Stomach (tissue), 9 donors: ENCODE results near the gene CMTM7. TPM values are rescaled to one million over a fixed set of nuclear protein-coding genes. Genes with fewer than 3 reads are reported as not detected.

Source experiments
- DNase-seq, 2 donors: peaks; one replicate each; pipeline versions ENCODE4 v3.0.0 to v3.0.0-alpha.2; 2013 to 2019
- H3K27ac ChIP-seq, 5 donors: fragments of 200-600 bp in 4 of 5; sonication (generic) in 4 of 5; one replicate each; pipeline ENCODE4 v1.5.1; 2013 to 2019; ENCODE audit warnings: mild to moderate bottlenecking in 1 of 5, moderate library complexity in 1 of 5
- H3K27me3 ChIP-seq, 3 donors: fragments of 200-600 bp; sonication (generic); one replicate each; pipeline ENCODE4 v1.5.1; 2017 to 2019; ENCODE audit warnings: mixed run types in 1 of 3
- H3K36me3 ChIP-seq, 4 donors: fragments of 200-600 bp; sonication (generic); 1 replicate in 3 of 4; 2 replicates in 1 of 4; pipeline ENCODE4 v1.5.1; 2016 to 2019
- H3K4me1 ChIP-seq, 4 donors: fragments of 200-600 bp; sonication (generic); one replicate each; pipeline ENCODE4 v1.5.1; 2016 to 2019
- H3K4me3 ChIP-seq, 4 donors: fragments of 200-600 bp; sonication (generic) in 3 of 4; one replicate each; pipeline ENCODE4 v1.5.1; 2016 to 2019; ENCODE audit warnings: mild to moderate bottlenecking in 1 of 4
- H3K9me3 ChIP-seq, 4 donors: fragments of 200-600 bp; sonication (generic); one replicate each; pipeline ENCODE4 v1.5.1; 2016 to 2019
- EP300 ChIP-seq: sonication (generic); formaldehyde crosslinking; IDR thresholded peaks from one replicate; pipeline ENCODE4 v1.6.1; 2017; ENCODE audit warnings: antibody characterized with exemption
- POLR2A ChIP-seq, 4 donors: fragments of 450-650 bp; IDR thresholded peaks; one replicate each; pipeline ENCODE4 v1.6.1; 2016; ENCODE audit warnings: antibody characterized with exemption in 4 of 4, control low read depth in 2 of 4, mild to moderate bottlenecking in 1 of 4, moderate library complexity in 1 of 4
- POLR2AphosphoS5 ChIP-seq, 3 donors: sonication (generic); formaldehyde crosslinking; IDR thresholded peaks; one replicate each; pipeline ENCODE4 v1.6.1; 2016; ENCODE audit warnings: antibody characterized with exemption in 3 of 3
- WGBS, 5 donors: extraction: QIAGEN DNeasy Blood & Tissue Kit in 3 of 5; methylation state at CpG; one replicate each; pipeline versions ENCODE4 v1.1.5 to v1.1.7; 2013 to 2018; 5-methylcytosine and 5-hydroxymethylcytosine counted together
- intact Hi-C: fragments of 100-400 bp; cut with DNase I; formaldehyde crosslinking; loops from one replicate; pipeline ENCODE4 v1.15.1; 2023; ENCODE audit warnings: low total_unique reads
- polyA plus RNA-seq, 3 donors: library from polyadenylated mRNA; stranded (reverse); fragments of 200-250 nt; gene quantifications; one replicate each; pipeline ENCODE4 v1.2.3, GENCODE V29; 2013
- total RNA-seq, 5 donors: library from RNA; depleted of rRNA; stranded (reverse); fragments of >200 nt; gene quantifications; one replicate each; pipeline versions ENCODE4 v1.1.0 to v1.2.3, GENCODE V29; 2014 to 2016
- TF ChIP-seq, protein P1 (sequence below), 7 experiments: fragments of 450-650 bp in 4 of 7; fragments of 200-600 bp in 3 of 7; sonication (generic) in 3 of 7; IDR thresholded peaks; one replicate each; pipeline ENCODE4 v1.5.1; 2016 to 2019; ENCODE audit warnings: antibody characterized with exemption in 7 of 7, control low read depth in 2 of 7, mild to moderate bottlenecking in 1 of 7
- donor health status: healthy with polysubstance abuse.
- donor health status: Bipolar disorder and iron deficiency.
- donor health status: healthy.

The CMTM7 gene
- total and polyA plus RNA-seq, 8 donors = 3.1 to 54.9 (median 7.4) TPM; not detected in 1

DNA sequence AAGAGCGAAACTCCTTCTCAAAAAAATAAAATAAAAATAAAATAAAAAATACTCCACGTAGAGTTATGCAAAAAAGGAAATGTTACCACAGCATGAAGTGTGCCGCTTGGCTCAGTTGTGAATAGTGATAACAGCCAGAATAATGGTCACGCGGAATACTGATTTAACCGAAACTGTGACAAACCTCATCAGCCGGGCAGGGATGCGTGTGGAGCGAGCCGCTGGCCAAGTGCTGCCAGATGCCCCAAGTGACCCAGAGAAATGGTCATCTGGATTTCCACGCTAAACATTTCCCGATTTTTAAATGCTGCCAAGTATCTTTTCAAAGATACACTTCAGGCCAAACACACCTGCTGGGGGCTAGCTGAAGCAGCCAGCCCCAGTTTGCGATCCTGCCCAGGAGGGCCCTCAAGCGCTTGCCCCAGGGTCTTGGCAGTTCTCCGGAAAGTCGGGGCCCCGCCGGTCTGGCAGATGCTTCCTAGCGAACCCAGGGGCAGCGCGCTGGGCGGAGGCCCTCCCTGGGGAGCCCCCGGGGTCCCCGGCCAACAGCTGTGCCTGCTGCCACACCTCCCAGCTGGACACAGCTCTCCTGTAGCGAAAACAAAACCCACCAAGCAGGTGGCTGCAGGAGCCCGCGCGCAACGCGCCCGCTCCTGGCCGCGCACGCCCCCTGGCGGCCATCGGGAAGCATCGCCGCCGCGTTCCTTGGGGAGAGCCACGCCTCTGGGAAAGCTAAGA is 75.8 kb downstream of the CMTM7 start:
- TF ChIP-seq POLR2A (IDR thresholded peaks at IDR 0.05) = no peak
- TF ChIP-seq POLR2AphosphoS5 (IDR thresholded peaks at IDR 0.05) = peak in 2 of 3 donors; percentile 35 to 78
- TF ChIP-seq, protein P1, sequence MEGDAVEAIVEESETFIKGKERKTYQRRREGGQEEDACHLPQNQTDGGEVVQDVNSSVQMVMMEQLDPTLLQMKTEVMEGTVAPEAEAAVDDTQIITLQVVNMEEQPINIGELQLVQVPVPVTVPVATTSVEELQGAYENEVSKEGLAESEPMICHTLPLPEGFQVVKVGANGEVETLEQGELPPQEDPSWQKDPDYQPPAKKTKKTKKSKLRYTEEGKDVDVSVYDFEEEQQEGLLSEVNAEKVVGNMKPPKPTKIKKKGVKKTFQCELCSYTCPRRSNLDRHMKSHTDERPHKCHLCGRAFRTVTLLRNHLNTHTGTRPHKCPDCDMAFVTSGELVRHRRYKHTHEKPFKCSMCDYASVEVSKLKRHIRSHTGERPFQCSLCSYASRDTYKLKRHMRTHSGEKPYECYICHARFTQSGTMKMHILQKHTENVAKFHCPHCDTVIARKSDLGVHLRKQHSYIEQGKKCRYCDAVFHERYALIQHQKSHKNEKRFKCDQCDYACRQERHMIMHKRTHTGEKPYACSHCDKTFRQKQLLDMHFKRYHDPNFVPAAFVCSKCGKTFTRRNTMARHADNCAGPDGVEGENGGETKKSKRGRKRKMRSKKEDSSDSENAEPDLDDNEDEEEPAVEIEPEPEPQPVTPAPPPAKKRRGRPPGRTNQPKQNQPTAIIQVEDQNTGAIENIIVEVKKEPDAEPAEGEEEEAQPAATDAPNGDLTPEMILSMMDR (IDR thresholded peaks at IDR 0.05) = peak in 6 of 7 experiments; percentile 72 to 100 (median 98)
- DNase-seq = peak; percentile 86 to 93
- H3K4me1 ChIP-seq = peaks cover 23 to 53% (median 32%) of the 10 kb centered on the region in 4 donors
- H3K27me3 ChIP-seq = no peaks in the 10 kb centered on the region
- intact Hi-C loops = loop anchor here (5.0 kb wide), 1 partner anchor 90 kb away; no protein-coding TSS in a partner anchor
- peak overlapping the region in 4 of 5 donors; percentile 41 to 73 (median 60) for H3K27ac ChIP-seq
- no peaks in the 10 kb centered on the region for H3K9me3 ChIP-seq
- WGBS, 5 donors = 14 to 24% (median 17%) methylated on average over 35 to 41 of the region's 41 CpGs
- peaks cover 0 to 10% (median 2%) of the 10 kb centered on the region in 4 donors for H3K36me3 ChIP-seq
- peak overlapping the region; percentile 37 to 52 (median 50) for H3K4me3 ChIP-seq

DNA sequence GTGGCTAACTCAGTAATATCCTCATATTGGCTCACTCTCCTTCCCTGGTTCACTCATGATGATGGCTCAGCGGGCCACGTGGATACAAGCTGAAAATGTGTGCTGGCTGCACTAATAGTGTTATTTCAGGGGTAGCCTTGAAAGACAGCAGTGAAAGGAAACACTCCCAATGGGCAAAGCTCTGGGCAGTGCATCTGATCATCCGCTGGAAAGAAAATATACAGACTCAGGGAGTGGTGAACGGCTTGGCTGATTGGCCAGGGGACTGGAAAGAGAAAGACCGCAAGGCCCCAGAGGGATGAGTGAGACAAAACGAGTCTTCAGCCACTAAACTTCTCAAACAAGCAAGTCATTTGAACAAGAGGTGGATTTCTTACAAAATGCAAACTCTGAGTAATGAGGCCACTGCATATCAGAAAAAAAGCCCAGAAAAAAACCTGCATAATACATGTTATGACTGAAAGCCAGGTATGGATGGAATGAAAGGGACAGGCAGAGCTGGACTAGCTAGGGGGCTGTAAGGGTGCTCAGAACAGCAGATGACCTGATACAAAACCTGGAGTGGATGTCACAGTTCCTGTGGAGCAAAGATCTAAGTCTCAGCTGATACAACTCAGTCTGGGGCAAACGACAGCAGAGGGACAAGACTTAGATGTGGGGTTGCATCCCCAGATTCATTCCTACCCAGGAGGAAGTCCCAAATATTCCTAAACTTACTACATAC is 77.7 kb downstream of the CMTM7 start:
- intact Hi-C loops = loop anchor here (5.0 kb wide), 1 partner anchor 92 kb away; no protein-coding TSS in a partner anchor
- Histone ChIP-seq H3K27ac (peak overlapping the region in 2 of 5 donors; percentile 59 to 60), H3K36me3 (peaks cover 0 to 17% (median 4%) of the 10 kb centered on the region in 4 donors), H3K4me3 (no peak overlapping the region), H3K27me3 (no peaks in the 10 kb centered on the region), H3K4me1 (peaks cover 17 to 43% (median 27%) of the 10 kb centered on the region in 4 donors), H3K9me3 (no peaks in the 10 kb centered on the region)
- DNase-seq = no peak
- 73 to 81% (median 76%) methylated on average over 7 of the region's 7 CpGs for WGBS, 5 donors
- TF ChIP-seq, protein P1 (IDR thresholded peaks at IDR 0.05) = no peak
- TF ChIP-seq EP300 = no peak
- no peak for TF ChIP-seq POLR2AphosphoS5 (IDR thresholded peaks at IDR 0.05)
- no peak for TF ChIP-seq POLR2A (IDR thresholded peaks at IDR 0.05)

- intact Hi-C loops = loop anchor here (10.0 kb wide), 1 partner anchor 176 kb away; no protein-coding TSS in a partner anchor
- 83 to 88% (median 86%) methylated on average over 5 of the region's 5 CpGs for WGBS, 5 donors
Observed at GRCh38 chr3:32470362-32470761, 78.7 kb downstream of the CMTM7 start.

More at GRCh38 chr3:32470362-32470761, 78.7 kb downstream of the CMTM7 start:
- TF ChIP-seq POLR2AphosphoS5 (IDR thresholded peaks at IDR 0.05) (no peak), EP300 (no peak), POLR2A (IDR thresholded peaks at IDR 0.05) (no peak)
- TF ChIP-seq, protein P1 (IDR thresholded peaks at IDR 0.05) = no peak
- DNase-seq = no peak
- Histone ChIP-seq H3K27me3 (no peaks in the 10 kb centered on the region), H3K36me3 (peaks cover 0 to 18% (median 4%) of the 10 kb centered on the region in 4 donors), H3K27ac (peak overlapping the region; percentile 26 to 68 (median 54)), H3K9me3 (no peaks in the 10 kb centered on the region), H3K4me1 (peaks cover 17 to 43% (median 27%) of the 10 kb centered on the region in 4 donors), H3K4me3 (no peak overlapping the region)
